Natural killer cell (primary cell): Measurements from ENCODE around the gene MTA3. TPM values are rescaled to one million over a fixed set of nuclear protein-coding genes. Genes with fewer than 3 reads are reported as not detected.

Source experiments
- ATAC-seq, 3 donors: fragments of 150-1000 bp in 2 of 3; fragments of 200-7000 bp in 1 of 3; cut with Tn5 transposase; 1 replicate in 1 of 3; 2 replicates in 2 of 3; pipeline ENCODE4 v1.10.0; 2021; ENCODE audit warnings: mild to moderate bottlenecking in 2 of 3, moderate library complexity in 2 of 3
- DNase-seq, 2 donors: peaks; one replicate each; pipeline versions ENCODE4 v3.0.0 to v3.0.0-alpha.2; 2013 to 2021; ENCODE audit warnings: mixed read lengths in 1 of 2
- H3K27ac ChIP-seq: one replicate; pipeline ENCODE4 v1.5.1; 2013; ENCODE audit warnings: mild to moderate bottlenecking, low read length
- H3K27me3 ChIP-seq: one replicate; pipeline ENCODE4 v1.6.1; 2013; ENCODE audit warnings: low read length; ENCODE audit not compliant: control insufficient read depth, insufficient read depth
- H3K36me3 ChIP-seq: one replicate; pipeline ENCODE4 v1.6.1; 2013; ENCODE audit warnings: low read length; ENCODE audit not compliant: control insufficient read depth, insufficient read depth
- H3K4me1 ChIP-seq: one replicate; pipeline ENCODE4 v1.6.1; 2013; ENCODE audit warnings: low read length; ENCODE audit not compliant: control insufficient read depth, insufficient read depth
- H3K4me3 ChIP-seq: one replicate; pipeline ENCODE4 v1.5.1; 2013; ENCODE audit warnings: low read length
- H3K9me3 ChIP-seq: one replicate; pipeline ENCODE4 v1.6.1; 2013; ENCODE audit warnings: low read length; ENCODE audit not compliant: control insufficient read depth, insufficient read depth
- H3K27ac Mint-ChIP-seq, 2 donors: one replicate each; pipeline ENCODE4 v1.8.0; 2022; ENCODE audit warnings: mild to moderate bottlenecking in 2 of 2, mixed read lengths in 2 of 2, moderate library complexity in 1 of 2
- H3K27me3 Mint-ChIP-seq, 2 donors: one replicate each; pipeline ENCODE4 v1.8.0; 2022; ENCODE audit warnings: low read depth in 2 of 2, mixed read lengths in 2 of 2
- H3K36me3 Mint-ChIP-seq: one replicate; pipeline ENCODE4 v1.8.0; 2022; ENCODE audit warnings: mixed read lengths
- H3K4me1 Mint-ChIP-seq, 2 donors: one replicate each; pipeline ENCODE4 v1.8.0; 2022; ENCODE audit warnings: mixed read lengths in 2 of 2
- H3K4me3 Mint-ChIP-seq: one replicate; pipeline ENCODE4 v1.8.0; 2022; ENCODE audit warnings: mild to moderate bottlenecking, moderate library complexity, mixed read lengths
- H3K9me3 Mint-ChIP-seq, 2 donors: one replicate each; pipeline ENCODE4 v1.8.0; 2022; ENCODE audit warnings: mixed read lengths in 2 of 2
- CTCF ChIP-seq: fragments of 200-600 bp; IDR thresholded peaks from one replicate; pipeline ENCODE4 v1.8.0; 2022; ENCODE audit warnings: antibody characterized with exemption
- WGBS: methylation state at CpG from one replicate; pipeline ENCODE4 v1.1.7; 2013; ENCODE audit warnings: missing lambda C conversion rate; ENCODE audit not compliant: insufficient coverage; 5-methylcytosine and 5-hydroxymethylcytosine counted together
- intact Hi-C: fragments of 100-400 bp; cut with micrococcal nuclease; formaldehyde crosslinking; loops from one replicate; pipeline ENCODE4 v1.14.2; 2022
- total RNA-seq, 4 donors: library from RNA; stranded (reverse); fragments of 120-200 nt in 1 of 4; gene quantifications; one replicate each; pipeline versions ENCODE4 v1.2.3 to v1.2.4, GENCODE V29; 2013 to 2022

The MTA3 gene
- 10 to 100 TPM; 19.4 to 25.0 (median 21.5) TPM for total RNA-seq
- total RNA-seq (2013), result 21.3 TPM

- Mint-ChIP-seq H3K4me1 (peaks cover 17 to 21% of the 10 kb centered on the region in 2 donors), H3K4me3 (peak within 1 kb of the TSS; percentile 98), H3K27me3 (peaks cover 0 to 3% of the 10 kb centered on the region in 2 donors), H3K9me3 (no peaks in the 10 kb centered on the region), H3K36me3 (no peaks in the 10 kb centered on the region), H3K27ac (peak within 1 kb of the TSS; percentile 77 to 80)
- under 1% methylated on average over 60 of the region's 67 CpGs for WGBS
- no peaks in the 10 kb centered on the region for H3K27me3 ChIP-seq
- ATAC-seq (peak; percentile 81 to 92 (median 88)), DNase-seq (peak; percentile 62 to 64)
- TF ChIP-seq CTCF, result no peak
- peak within 1 kb of the TSS; percentile 67 for H3K4me3 ChIP-seq
- H3K36me3 ChIP-seq, result no peaks in the 10 kb centered on the region
- intact Hi-C loops, result no loop called here
- H3K27ac ChIP-seq, result peak within 1 kb of the TSS; percentile 29
- H3K9me3 ChIP-seq, result no peaks in the 10 kb centered on the region
- peaks cover 11% of the 10 kb centered on the region for H3K4me1 ChIP-seq
These were observed at the start of gene MTA3 for GRCh38 chr2:42568401-42569115. TSS of gene MTA3 (plus strand) at chr2:42568632. CDS start at chr2:42568746, 114 bp downstream.

- Mint-ChIP-seq H3K27ac (no peak overlapping the region), H3K4me3 (no peak overlapping the region), H3K4me1 (no peaks in the 10 kb centered on the region), H3K9me3 (no peaks in the 10 kb centered on the region), H3K36me3 (no peaks in the 10 kb centered on the region), H3K27me3 (peaks cover 0 to 3% of the 10 kb centered on the region in 2 donors)
- intact Hi-C loops, result no loop called here
- Histone ChIP-seq H3K4me3 (no peak overlapping the region), H3K9me3 (no peaks in the 10 kb centered on the region), H3K27me3 (no peaks in the 10 kb centered on the region), H3K4me1 (no peaks in the 10 kb centered on the region), H3K36me3 (no peaks in the 10 kb centered on the region), H3K27ac (no peak overlapping the region)
- no peak for TF ChIP-seq CTCF
- ATAC-seq (no peak), DNase-seq (no peak)
- 94% methylated on average over 8 of the region's 8 CpGs for WGBS
These were observed 48.8 kb upstream of the MTA3 start for GRCh38 chr2:42519624-42520023.

GRCh38 chr2:42522035-42522434 lies 46.4 kb upstream of the MTA3 start:
- intact Hi-C loops, result no loop called here
- Histone ChIP-seq H3K9me3 (no peaks in the 10 kb centered on the region), H3K27me3 (no peaks in the 10 kb centered on the region), H3K4me1 (no peaks in the 10 kb centered on the region), H3K4me3 (no peak overlapping the region), H3K36me3 (no peaks in the 10 kb centered on the region), H3K27ac (no peak overlapping the region)
- no peak overlapping the region for H3K27ac Mint-ChIP-seq
- WGBS, result 77% methylated on average over 1 of the region's 2 CpGs
- no peaks in the 10 kb centered on the region for H3K9me3 Mint-ChIP-seq
- H3K27me3 Mint-ChIP-seq, result peaks cover 0 to 3% of the 10 kb centered on the region in 2 donors
- H3K4me1 Mint-ChIP-seq, result no peaks in the 10 kb centered on the region
- ATAC-seq (no peak), DNase-seq (no peak)
- no peaks in the 10 kb centered on the region for H3K36me3 Mint-ChIP-seq
- no peak for TF ChIP-seq CTCF
- H3K4me3 Mint-ChIP-seq, result no peak overlapping the region

- peak in 1 of 2 donors; percentile 46 for DNase-seq
- intact Hi-C loops, result no loop called here
- H3K36me3 ChIP-seq, result no peaks in the 10 kb centered on the region
- H3K27ac Mint-ChIP-seq, result no peak overlapping the region
- WGBS, result 78% methylated on average over 12 of the region's 13 CpGs
- no peaks in the 10 kb centered on the region for H3K9me3 Mint-ChIP-seq
- H3K36me3 Mint-ChIP-seq, result no peaks in the 10 kb centered on the region
- H3K4me3 ChIP-seq, result no peak overlapping the region
- H3K27me3 Mint-ChIP-seq, result peaks cover 0 to 3% of the 10 kb centered on the region in 2 donors
- H3K27me3 ChIP-seq, result no peaks in the 10 kb centered on the region
- H3K4me1 Mint-ChIP-seq, result no peaks in the 10 kb centered on the region
- no peak overlapping the region for H3K27ac ChIP-seq
- ATAC-seq, result no peak
- H3K4me3 Mint-ChIP-seq, result no peak overlapping the region
- TF ChIP-seq CTCF, result no peak
- H3K9me3 ChIP-seq, result no peaks in the 10 kb centered on the region
- H3K4me1 ChIP-seq, result no peaks in the 10 kb centered on the region
These were observed 45.1 kb upstream of the MTA3 start for GRCh38 chr2:42523341-42523740.
